Activated CD4-positive, alpha-beta memory T cell treated with anti-CD3 and anti-CD28 coated beads, Interleukin-2, amount 10 ng/mL, durations not matched to agents 7 days and 5 days (primary cell): ENCODE measurements around the gene SASH1. TPM values are rescaled to one million over a fixed set of nuclear protein-coding genes. Genes with fewer than 3 reads are reported as not detected.

ENCODE experiments used
- CTCF ChIA-PET: fragments of 350-600 bp; sonication (Branson Sonifier 250); formaldehyde crosslinking; loops from one replicate; lab custom pipeline; 2021; ENCODE audit warnings: antibody characterized with exemption, inconsistent platforms; lab: Charles Lee
- POLR2A ChIA-PET: fragments of 350-600 bp; sonication (Branson Sonifier 250); formaldehyde crosslinking; loops from one replicate; lab custom pipeline; 2021; ENCODE audit warnings: antibody characterized with exemption; lab: Charles Lee
- DNase-seq: peaks from one replicate; pipeline ENCODE4 v3.0.0-alpha.2; 2020
- H3K27ac Mint-ChIP-seq: one replicate; pipeline ENCODE4 v1.8.0; 2021; ENCODE audit warnings: mild to moderate bottlenecking, mixed read lengths
- H3K27me3 Mint-ChIP-seq: one replicate; pipeline ENCODE4 v1.8.0; 2021; ENCODE audit warnings: mixed read lengths
- H3K36me3 Mint-ChIP-seq: one replicate; pipeline ENCODE4 v1.8.0; 2021; ENCODE audit warnings: low read depth, mixed read lengths
- H3K4me1 Mint-ChIP-seq: one replicate; pipeline ENCODE4 v1.8.0; 2021; ENCODE audit warnings: mixed read lengths
- H3K4me3 Mint-ChIP-seq: one replicate; pipeline ENCODE4 v1.8.0; 2021; ENCODE audit warnings: mild to moderate bottlenecking, mixed read lengths
- H3K9me3 Mint-ChIP-seq: one replicate; pipeline ENCODE4 v1.8.0; 2021; ENCODE audit warnings: mixed read lengths
- total RNA-seq, 2 experiments: library from RNA; stranded (reverse); gene quantifications; one replicate each; pipeline ENCODE4 v1.2.3, GENCODE V29; 2021

The SASH1 gene
- total RNA-seq, 2 experiments from 2014 or later: 0.75 to 0.98 TPM

- no peaks in the 10 kb centered on the region for H3K4me1 Mint-ChIP-seq
- no peaks in the 10 kb centered on the region for H3K36me3 Mint-ChIP-seq
- no peak overlapping the region for H3K27ac Mint-ChIP-seq
- CTCF ChIA-PET: interaction anchor here (1.5 to 3.1 kb wide), 2 partner anchors 291 to 323 kb away, joined by 3 to 12 read pairs; no protein-coding TSS in a partner anchor
- peaks cover 29% of the 10 kb centered on the region for H3K27me3 Mint-ChIP-seq
- H3K9me3 Mint-ChIP-seq: no peaks in the 10 kb centered on the region
- no peak overlapping the region for H3K4me3 Mint-ChIP-seq
- no peak for DNase-seq
- POLR2A ChIA-PET: no interaction called here
Observed at GRCh38 chr6:148467926-148468325, 125.3 kb downstream of the SASH1 start.

GRCh38 chr6:148470156-148470555 is 127.5 kb downstream of the SASH1 start:
- ChIA-PET POLR2A (no interaction called here), CTCF (interaction anchor here (1.9 kb wide), 1 partner anchor 10 kb away, joined by 5 read pairs; no protein-coding TSS in a partner anchor)
- H3K4me3 Mint-ChIP-seq: no peak overlapping the region
- H3K36me3 Mint-ChIP-seq: no peaks in the 10 kb centered on the region
- peaks cover 33% of the 10 kb centered on the region for H3K27me3 Mint-ChIP-seq
- DNase-seq: no peak
- no peaks in the 10 kb centered on the region for H3K9me3 Mint-ChIP-seq
- H3K4me1 Mint-ChIP-seq: no peaks in the 10 kb centered on the region
- H3K27ac Mint-ChIP-seq: no peak overlapping the region

- CTCF ChIA-PET: interaction anchor here (1.0 kb wide), 1 partner anchor 293 kb away, joined by 4 read pairs; no protein-coding TSS in a partner anchor
- DNase-seq: no peak
- Mint-ChIP-seq H3K4me1 (no peaks in the 10 kb centered on the region), H3K36me3 (no peaks in the 10 kb centered on the region), H3K4me3 (no peak overlapping the region), H3K27me3 (peaks cover 33% of the 10 kb centered on the region), H3K9me3 (no peaks in the 10 kb centered on the region), H3K27ac (no peak overlapping the region)
- POLR2A ChIA-PET: no interaction called here
Observed at GRCh38 chr6:148470606-148471465, 128.2 kb downstream of the SASH1 start.

GRCh38 chr6:148471624-148472159 is 129.1 kb downstream of the SASH1 start:
- ChIA-PET POLR2A (no interaction called here), CTCF (interaction anchor here (1.0 kb wide), 1 partner anchor 294 kb away, joined by 4 read pairs; no protein-coding TSS in a partner anchor)
- DNase-seq: no peak
- Mint-ChIP-seq H3K4me1 (no peaks in the 10 kb centered on the region), H3K27ac (no peak overlapping the region), H3K27me3 (peaks cover 27% of the 10 kb centered on the region), H3K36me3 (no peaks in the 10 kb centered on the region), H3K9me3 (no peaks in the 10 kb centered on the region), H3K4me3 (no peak overlapping the region)

GRCh38 chr6:148472171-148473105 is 129.8 kb downstream of the SASH1 start:
- no peaks in the 10 kb centered on the region for H3K9me3 Mint-ChIP-seq
- ChIA-PET CTCF (no interaction called here), POLR2A (no interaction called here)
- H3K27me3 Mint-ChIP-seq: peaks cover 28% of the 10 kb centered on the region
- H3K27ac Mint-ChIP-seq: no peak overlapping the region
- H3K4me1 Mint-ChIP-seq: no peaks in the 10 kb centered on the region
- no peaks in the 10 kb centered on the region for H3K36me3 Mint-ChIP-seq
- no peak for DNase-seq
- no peak overlapping the region for H3K4me3 Mint-ChIP-seq

- CTCF ChIA-PET: interaction anchor here (2.2 kb wide), 1 partner anchor 16 kb away, joined by 6 read pairs; no protein-coding TSS in a partner anchor
- POLR2A ChIA-PET: no interaction called here
- H3K27ac Mint-ChIP-seq: no peak overlapping the region
Observed at GRCh38 chr6:148479497-148479896, 136.9 kb downstream of the SASH1 start.

GRCh38 chr6:148487461-148487860 is 144.8 kb downstream of the SASH1 start:
- POLR2A ChIA-PET: no interaction called here
- Mint-ChIP-seq H3K27me3 (peaks cover 13% of the 10 kb centered on the region), H3K36me3 (no peaks in the 10 kb centered on the region), H3K27ac (no peak overlapping the region), H3K9me3 (no peaks in the 10 kb centered on the region), H3K4me3 (no peak overlapping the region), H3K4me1 (no peaks in the 10 kb centered on the region)
- CTCF ChIA-PET: no interaction called here
- DNase-seq: no peak

More at GRCh38 chr6:148479497-148479896, 136.9 kb downstream of the SASH1 start:
- Mint-ChIP-seq H3K36me3 (no peaks in the 10 kb centered on the region), H3K4me3 (no peak overlapping the region), H3K27me3 (peaks cover 16% of the 10 kb centered on the region), H3K9me3 (no peaks in the 10 kb centered on the region), H3K4me1 (no peaks in the 10 kb centered on the region)
- no peak for DNase-seq

- H3K27me3 Mint-ChIP-seq: peaks cover 19% of the 10 kb centered on the region
- H3K27ac Mint-ChIP-seq: no peak overlapping the region
- DNase-seq: no peak
- POLR2A ChIA-PET: no interaction called here
- CTCF ChIA-PET: no interaction called here
- no peak overlapping the region for H3K4me3 Mint-ChIP-seq
- no peaks in the 10 kb centered on the region for H3K9me3 Mint-ChIP-seq
- H3K4me1 Mint-ChIP-seq: no peaks in the 10 kb centered on the region
- H3K36me3 Mint-ChIP-seq: no peaks in the 10 kb centered on the region
Observed at GRCh38 chr6:148491638-148492251, 149.1 kb downstream of the SASH1 start.

GRCh38 chr6:148492654-148493290 is 150.1 kb downstream of the SASH1 start:
- no peaks in the 10 kb centered on the region for H3K4me1 Mint-ChIP-seq
- H3K27ac Mint-ChIP-seq: no peak overlapping the region
- POLR2A ChIA-PET: no interaction called here
- H3K27me3 Mint-ChIP-seq: peaks cover 21% of the 10 kb centered on the region
- H3K36me3 Mint-ChIP-seq: no peaks in the 10 kb centered on the region
- CTCF ChIA-PET: no interaction called here
- H3K4me3 Mint-ChIP-seq: no peak overlapping the region
- H3K9me3 Mint-ChIP-seq: no peaks in the 10 kb centered on the region
- DNase-seq: no peak

GRCh38 chr6:148493424-148493823 is 150.8 kb downstream of the SASH1 start:
- Mint-ChIP-seq H3K27me3 (peaks cover 18% of the 10 kb centered on the region), H3K4me3 (no peak overlapping the region), H3K4me1 (no peaks in the 10 kb centered on the region), H3K36me3 (no peaks in the 10 kb centered on the region), H3K9me3 (no peaks in the 10 kb centered on the region), H3K27ac (no peak overlapping the region)
- ChIA-PET CTCF (interaction anchor here (1.4 kb wide), 1 partner anchor 29 kb away, joined by 3 read pairs; no protein-coding TSS in a partner anchor), POLR2A (no interaction called here)
- DNase-seq: no peak

GRCh38 chr6:148494226-148494625 is 151.6 kb downstream of the SASH1 start:
- Mint-ChIP-seq H3K36me3 (no peaks in the 10 kb centered on the region), H3K4me1 (no peaks in the 10 kb centered on the region), H3K4me3 (no peak overlapping the region), H3K27ac (no peak overlapping the region), H3K9me3 (no peaks in the 10 kb centered on the region), H3K27me3 (peaks cover 15% of the 10 kb centered on the region)
- no peak for DNase-seq
- ChIA-PET POLR2A (no interaction called here), CTCF (interaction anchor here (1.4 kb wide), 1 partner anchor 30 kb away, joined by 3 read pairs; no protein-coding TSS in a partner anchor)

GRCh38 chr6:148495029-148495428 is 152.4 kb downstream of the SASH1 start:
- Mint-ChIP-seq H3K27me3 (peaks cover 19% of the 10 kb centered on the region), H3K4me1 (no peaks in the 10 kb centered on the region), H3K36me3 (no peaks in the 10 kb centered on the region), H3K4me3 (no peak overlapping the region), H3K9me3 (no peaks in the 10 kb centered on the region), H3K27ac (no peak overlapping the region)
- CTCF ChIA-PET: no interaction called here
- DNase-seq: no peak
- POLR2A ChIA-PET: no interaction called here
